Right renal pelvis (tissue), 4 donors: ENCODE results near the gene ERBB4. TPM values are rescaled to one million over a fixed set of nuclear protein-coding genes. Genes with fewer than 3 reads are reported as not detected.
"Not testable (repeated sequence)": the region's sequence is repeated elsewhere in the genome, so short reads cannot be mapped to it uniquely, and the experiment has no call there.

Experiments
- DNase-seq, 4 donors: peaks; one replicate each; pipeline ENCODE4 v3.0.0-alpha.2; 2013; ENCODE audit warnings: low read depth in 4 of 4, low spot score in 3 of 4, missing footprints in 1 of 4
- polyA plus RNA-seq, 4 donors: library from polyadenylated mRNA; unstranded; fragments of 120-200 nt; gene quantifications; one replicate each; pipeline ENCODE4 v1.2.1, GENCODE V29; 2013; ENCODE audit not compliant: insufficient read length in 4 of 4

Gene ERBB4
- polyA plus RNA-seq, 4 donors = 44.8 to 56.5 (median 51.3) TPM

DNA sequence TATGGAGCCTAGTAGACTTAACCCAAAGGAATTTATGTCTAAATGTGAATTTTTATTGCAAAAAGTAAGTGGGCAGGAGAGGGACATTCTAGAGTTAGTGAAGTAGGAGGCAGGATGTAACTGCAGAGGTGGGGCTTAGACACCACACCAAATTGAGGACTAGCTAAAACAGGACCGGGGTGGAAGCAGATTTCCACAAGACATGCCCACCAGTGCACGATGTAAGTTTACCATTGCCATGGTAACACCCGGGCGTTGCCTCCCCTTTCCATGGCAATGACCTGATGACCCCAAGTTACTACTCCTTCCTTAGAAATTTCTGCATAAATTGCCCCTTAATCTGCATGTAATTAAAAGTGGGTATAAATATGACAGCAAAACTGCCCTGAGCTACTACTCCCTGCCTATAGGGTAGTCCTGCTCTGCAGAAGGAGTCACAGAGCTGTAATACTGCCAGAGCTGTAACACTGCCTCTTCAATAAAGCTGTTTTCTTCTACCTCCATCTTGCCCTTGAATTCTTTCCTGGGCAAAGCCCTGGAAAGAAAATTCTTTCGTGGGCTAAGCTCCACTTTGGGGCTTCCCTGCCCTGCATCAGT lies 509.7 kb downstream of the ERBB4 start:
- no peak for DNase-seq

GRCh38 chr2:212027681-212028628 lies 510.6 kb downstream of the ERBB4 start:
- DNase-seq = no peak

DNA sequence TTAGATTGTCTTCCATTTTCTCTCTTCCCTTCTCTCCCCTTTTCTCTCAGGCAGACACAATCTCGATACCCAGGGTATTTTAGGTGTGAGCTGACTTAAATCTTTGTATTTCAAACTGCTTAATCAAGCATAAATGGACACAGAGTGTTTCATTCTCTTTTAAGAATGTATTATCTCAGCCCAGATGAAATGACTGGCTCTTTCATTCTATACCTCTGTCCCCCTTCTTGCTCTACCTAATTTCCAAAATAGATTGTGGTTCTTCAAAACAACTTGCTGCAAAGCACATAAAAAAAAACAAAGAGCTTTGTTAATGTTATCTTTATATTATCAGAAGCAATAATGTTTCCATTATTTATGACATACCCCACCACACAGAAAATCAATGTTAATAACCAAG lies 514.6 kb downstream of the ERBB4 start:
- DNase-seq = no peak

DNA sequence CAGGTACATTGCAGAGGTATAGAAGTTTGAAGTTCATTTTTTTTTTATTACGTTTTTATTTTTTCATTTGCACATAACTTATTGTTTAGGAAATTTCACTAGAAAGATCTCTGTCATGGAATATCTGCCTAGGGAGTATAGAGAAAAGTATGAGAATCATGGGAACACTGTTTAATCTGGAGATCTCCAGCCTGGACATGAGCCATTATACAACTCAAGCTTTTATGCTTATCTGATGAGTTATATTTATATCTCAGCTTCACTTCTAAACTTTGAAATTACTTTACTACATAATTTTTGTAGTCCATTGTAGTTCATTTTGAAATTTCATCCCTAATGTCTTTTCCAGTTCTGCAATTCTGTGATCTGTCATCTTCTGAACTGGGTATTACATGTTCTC lies 515.6 kb downstream of the ERBB4 start:
- no peak for DNase-seq

- DNase-seq = no peak
Measured at GRCh38 chr2:212021947-212022346, 516.7 kb downstream of the ERBB4 start.

DNA sequence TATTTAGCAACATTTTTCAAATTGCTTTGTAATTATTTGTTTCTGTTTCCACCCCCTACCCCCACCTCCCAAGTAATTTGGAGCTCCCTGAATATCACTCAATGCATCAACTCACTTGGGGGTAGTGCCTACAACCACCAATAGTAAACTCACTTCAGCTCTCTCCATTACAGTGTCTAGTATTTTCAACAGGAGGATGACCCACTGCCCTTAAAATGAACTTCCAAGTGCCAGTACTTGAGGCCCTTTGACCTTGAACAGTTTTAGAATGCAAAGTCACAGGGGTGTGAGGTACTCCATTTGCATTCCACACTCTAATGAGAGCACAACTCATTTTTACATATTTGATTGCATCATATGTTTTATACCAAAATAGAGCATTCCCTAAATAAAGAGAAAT lies 523.0 kb downstream of the ERBB4 start:
- DNase-seq = no peak

GRCh38 chr2:212013626-212014025 lies 525.0 kb downstream of the ERBB4 start:
- DNase-seq = no peak

DNA sequence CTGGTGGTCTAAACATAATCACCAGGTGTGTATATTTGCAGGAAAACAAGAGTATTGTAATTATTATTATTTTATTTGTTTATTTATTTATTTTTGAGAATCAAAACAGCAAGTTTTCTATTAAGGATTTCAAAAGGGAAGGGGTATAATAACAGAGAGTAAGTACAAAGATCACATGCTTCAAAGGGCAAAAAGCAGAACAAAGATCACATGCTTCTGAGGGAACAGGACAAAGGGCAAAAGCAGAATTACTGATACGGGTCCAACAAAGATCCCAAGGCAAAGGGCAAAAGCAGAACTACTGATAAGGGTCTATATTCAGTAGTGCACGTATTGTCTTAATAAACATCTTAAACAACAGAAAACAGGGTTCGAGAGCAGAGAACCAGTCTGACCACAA lies 528.3 kb downstream of the ERBB4 start:
- DNase-seq = not testable (repeated sequence)

DNA sequence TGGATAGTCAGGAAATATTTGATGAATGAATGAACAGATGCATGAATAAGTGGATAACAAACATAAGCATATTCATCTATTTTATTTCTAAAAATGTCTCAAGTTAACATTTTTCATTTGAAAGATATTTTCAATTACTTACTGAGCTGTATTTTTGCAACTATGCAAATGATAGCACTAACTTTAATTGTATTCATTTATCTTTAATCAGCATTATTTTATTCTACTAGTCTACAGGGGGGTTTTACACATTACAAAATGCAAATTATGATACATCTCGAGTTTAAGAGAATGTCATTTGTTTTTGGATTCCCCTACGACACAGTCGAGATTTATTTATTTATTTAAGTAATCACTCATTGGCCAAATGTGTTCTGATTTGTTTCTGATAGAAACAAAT lies 530.6 kb downstream of the ERBB4 start:
- no peak for DNase-seq

- no peak for DNase-seq
Measured at GRCh38 chr2:212005085-212005671, 533.4 kb downstream of the ERBB4 start.

GRCh38 chr2:212001325-212001724 lies 537.3 kb downstream of the ERBB4 start:
- no peak for DNase-seq

DNA sequence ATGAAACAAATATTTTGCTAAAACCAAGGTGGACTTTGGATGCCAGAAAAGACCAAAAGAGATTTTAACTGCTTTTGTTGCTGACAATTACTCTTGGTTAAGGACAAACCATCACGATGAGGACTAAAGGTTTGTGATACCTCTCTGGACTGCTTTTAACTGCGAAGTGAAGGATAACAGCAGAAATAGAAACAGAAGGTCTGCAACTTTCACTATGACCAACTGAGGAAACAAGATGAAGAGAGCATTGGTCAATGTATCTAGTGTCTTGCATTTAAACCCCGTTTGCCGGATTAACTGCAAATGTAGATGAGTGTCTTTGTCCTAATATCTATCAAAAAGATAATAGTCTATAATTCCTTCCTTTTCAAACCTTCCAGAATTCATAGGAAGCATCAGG lies 541.7 kb downstream of the ERBB4 start:
- DNase-seq = no peak

DNA sequence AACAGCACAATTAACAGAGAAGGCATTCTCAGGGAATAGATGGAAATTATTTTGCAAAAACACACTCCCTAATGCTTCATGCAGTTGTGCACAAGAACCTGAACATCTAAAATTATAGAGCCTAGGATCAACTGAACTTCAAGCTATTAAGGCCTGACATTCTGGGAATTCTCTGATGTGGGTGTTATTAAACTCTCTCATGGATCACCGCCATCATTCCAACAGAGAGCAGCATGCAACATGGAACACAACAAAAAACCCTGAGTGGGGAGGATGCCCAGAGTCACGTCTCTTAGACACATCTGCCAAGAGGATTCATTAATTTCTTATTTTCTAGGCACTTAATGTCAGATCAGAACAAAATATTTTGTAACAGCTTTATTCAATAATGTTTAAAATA lies 543.8 kb downstream of the ERBB4 start:
- no peak for DNase-seq

GRCh38 chr2:211990335-211990734 lies 548.3 kb downstream of the ERBB4 start:
- no peak for DNase-seq

- DNase-seq = no peak
Measured at GRCh38 chr2:211986313-211986712, 552.3 kb downstream of the ERBB4 start.

DNA sequence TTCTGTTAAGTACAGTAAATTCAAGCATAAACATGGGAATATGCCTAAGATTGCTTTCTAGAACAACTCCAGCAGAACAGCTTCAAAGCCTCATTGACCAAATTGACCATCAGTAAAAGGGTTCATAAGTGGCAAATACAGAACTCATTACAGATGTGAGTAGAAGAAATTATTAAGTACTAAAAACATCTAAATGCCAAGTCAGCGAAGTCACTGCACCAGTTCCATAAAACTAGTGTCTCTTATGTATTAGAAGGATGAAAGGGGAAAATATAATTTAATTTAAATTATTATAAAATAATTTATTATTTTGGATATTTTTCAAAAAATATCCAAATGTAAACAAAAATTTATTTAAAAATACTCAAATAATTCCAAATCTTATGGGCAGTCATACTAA lies 553.2 kb downstream of the ERBB4 start:
- DNase-seq = no peak

GRCh38 chr2:211982162-211982561 lies 556.4 kb downstream of the ERBB4 start:
- no peak for DNase-seq

GRCh38 chr2:211981451-211981850 lies 557.2 kb downstream of the ERBB4 start:
- no peak for DNase-seq

DNA sequence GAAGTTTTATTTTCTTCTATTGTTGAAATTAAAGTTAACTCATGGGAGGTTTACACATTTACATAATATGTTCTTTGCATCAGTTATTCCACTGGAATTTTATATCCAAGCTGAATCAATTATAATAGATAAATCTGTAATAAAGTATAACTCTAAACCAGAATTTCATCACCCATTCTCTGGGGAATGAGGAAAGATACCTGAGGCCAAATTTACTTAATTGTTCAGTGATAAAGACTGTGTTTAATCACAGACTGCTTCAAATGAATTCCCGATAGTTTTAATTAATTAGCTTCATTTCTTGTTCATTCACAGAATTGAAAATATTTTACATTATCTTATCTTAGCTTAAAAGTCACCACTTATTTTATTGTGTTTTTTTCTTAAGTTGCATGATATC lies 562.5 kb downstream of the ERBB4 start:
- no peak for DNase-seq

GRCh38 chr2:211967234-211967633 lies 571.4 kb downstream of the ERBB4 start:
- DNase-seq = no peak

DNA sequence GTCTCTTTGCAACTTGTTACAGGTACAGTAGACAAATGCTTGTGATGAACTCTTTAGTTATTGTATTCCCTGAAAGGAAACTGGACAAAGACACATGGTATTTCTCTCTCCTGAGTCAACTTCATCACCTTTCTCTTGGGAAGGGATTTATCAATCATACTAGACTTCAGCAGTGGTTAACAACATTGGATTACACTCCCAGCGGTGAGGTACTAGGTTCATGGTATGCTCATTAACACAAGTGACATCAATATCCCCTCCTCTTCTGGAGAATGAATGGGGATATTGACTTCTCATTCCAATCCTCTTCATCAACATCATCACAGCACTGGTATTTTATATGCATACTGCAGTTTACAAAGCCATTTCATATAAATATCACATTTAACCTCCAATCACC lies 574.6 kb downstream of the ERBB4 start:
- DNase-seq = no peak

DNA sequence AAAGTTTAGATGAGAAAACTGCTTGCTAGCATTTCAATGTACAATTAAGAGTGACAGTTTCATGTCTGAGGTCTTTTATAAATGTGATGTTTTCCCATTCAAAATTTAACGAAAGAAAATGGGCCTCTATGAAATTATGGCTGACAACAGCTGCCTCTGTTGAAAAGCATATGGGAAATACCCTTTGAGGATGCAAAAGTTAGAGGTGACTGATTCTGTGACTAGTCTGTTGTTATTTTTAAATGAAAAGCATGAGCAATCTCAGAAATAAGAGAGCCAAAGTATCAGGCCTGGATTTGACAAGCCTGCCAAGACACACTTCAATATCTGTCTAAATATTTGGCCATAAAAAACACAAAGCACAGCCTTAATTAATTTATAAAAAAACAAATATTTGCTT lies 580.8 kb downstream of the ERBB4 start:
- no peak for DNase-seq
